Right lobe of liver (tissue), 6 donors: Measurements from ENCODE around the gene POLR1G. TPM values are rescaled to one million over a fixed set of nuclear protein-coding genes. Genes with fewer than 3 reads are reported as not detected.

ENCODE experiments used
- ATAC-seq, 4 donors: fragments of 200-7000 bp; cut with Tn5 transposase; one replicate each; pipeline ENCODE4 v1.9.1; 2020; ENCODE audit warnings: mild to moderate bottlenecking in 4 of 4, moderate library complexity in 4 of 4
- DNase-seq, 3 donors: peaks; one replicate each; pipeline ENCODE4 v3.0.0-alpha.2; 2020
- H3K27ac ChIP-seq, 3 donors: fragments of 200-600 bp; one replicate each; pipeline ENCODE4 v1.8.0; 2022
- H3K27me3 ChIP-seq, 2 donors: fragments of 200-600 bp; one replicate each; pipeline ENCODE4 v1.8.0; 2022
- H3K36me3 ChIP-seq, 4 donors: fragments of 200-600 bp; sonication (generic) in 1 of 4; one replicate each; pipeline versions ENCODE4 v1.5.1 to v1.8.0; 2017 to 2022; ENCODE audit warnings: control low read depth in 1 of 4
- H3K4me1 ChIP-seq, 4 donors: fragments of 200-600 bp; sonication (generic) in 1 of 4; one replicate each; pipeline versions ENCODE4 v1.5.1 to v1.8.0; 2017 to 2022; ENCODE audit warnings: control low read depth in 1 of 4
- H3K4me3 ChIP-seq, 3 donors: fragments of 200-600 bp; one replicate each; pipeline ENCODE4 v1.8.0; 2022
- H3K9me3 ChIP-seq, 4 donors: fragments of 200-600 bp; sonication (generic) in 1 of 4; one replicate each; pipeline versions ENCODE4 v1.5.1 to v1.8.0; 2017 to 2022; ENCODE audit warnings: control low read depth in 1 of 4
- POLR2A ChIP-seq: fragments of 450-650 bp; IDR thresholded peaks from one replicate; pipeline ENCODE4 v1.6.1; 2017; ENCODE audit warnings: antibody characterized with exemption, mild to moderate bottlenecking
- WGBS: methylation state at CpG from one replicate; pipeline ENCODE4 v1.1.6; 2018; ENCODE audit warnings: low coverage, low lambda C conversion rate; ENCODE audit not compliant: insufficient coverage; ENCODE audit errors: missing lambda C conversion rate; 5-methylcytosine and 5-hydroxymethylcytosine counted together
- intact Hi-C, 2 donors: fragments of 100-400 bp; cut with DNase I; formaldehyde crosslinking; loops; one replicate each; pipeline versions ENCODE4 v1.11.2 to v1.14.1; 2022
- total RNA-seq, 6 experiments: library from RNA; depleted of rRNA in 2 of 6; stranded (reverse); fragments of >200 nt in 2 of 6; fragmentation: NEBNext Ultra II Directional in 3 of 6; extraction: Animal tissue kit (Norgen Biotek cat#: 25700) in 3 of 6; gene quantifications; one replicate each; pipeline versions ENCODE4 v1.1.0 to v1.2.4, GENCODE V29; 2016 to 2023
- TF ChIP-seq, protein P1 (sequence below), 4 donors: fragments of 200-600 bp in 3 of 4; fragments of 450-650 bp in 1 of 4; IDR thresholded peaks; one replicate each; pipeline versions ENCODE4 v1.5.1 to v1.8.0; 2016 to 2022; ENCODE audit warnings: antibody characterized with exemption in 4 of 4, mild to moderate bottlenecking in 2 of 4
- donor health status: DM: no; HTN: yes; CAD: no.
- donor health status: DM: no; HTN: no; CAD: no.
- donor health status: DM: no; HTN: no; CAD: no.
- donor health status: DM: no; HTN: yes; CAD: no.
- donor health status: DM: no; HTN: yes; CAD: no.

The POLR1G gene
- total RNA-seq, 6 experiments from 2014 or later = 1.3 to 4.5 (median 3.2) TPM

DNA sequence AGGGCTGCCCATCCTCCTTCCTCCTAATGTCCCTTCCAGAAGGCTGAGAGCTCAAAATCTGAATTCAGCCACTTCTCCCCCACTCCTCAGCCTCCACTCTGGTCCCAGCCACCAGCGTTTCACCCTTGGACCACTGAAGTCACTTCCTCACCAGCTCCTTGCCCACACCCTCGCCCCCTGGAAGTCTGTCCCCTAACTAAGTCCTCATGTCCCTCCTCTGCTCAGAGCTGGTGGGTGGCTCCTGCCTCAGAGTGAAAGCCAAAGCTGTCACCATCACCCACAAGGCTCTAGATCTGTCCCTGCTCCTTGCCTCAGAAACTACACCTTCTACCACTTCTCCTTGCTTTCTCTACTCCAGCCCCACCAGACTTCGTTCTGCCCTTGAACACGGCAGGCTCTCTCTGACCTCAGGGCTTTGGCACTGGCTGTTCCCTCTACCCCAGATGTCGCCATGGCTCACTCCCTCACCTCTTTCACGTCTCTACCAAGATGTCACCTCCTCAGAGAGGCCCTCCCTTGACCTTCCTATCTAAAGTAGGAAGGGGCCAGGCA, 15.6 kb downstream of the POLR1G start:
- H3K4me1 ChIP-seq = peaks cover 0 to 14% (median 2%) of the 10 kb centered on the region in 4 donors
- H3K27ac ChIP-seq = no peak overlapping the region

DNA sequence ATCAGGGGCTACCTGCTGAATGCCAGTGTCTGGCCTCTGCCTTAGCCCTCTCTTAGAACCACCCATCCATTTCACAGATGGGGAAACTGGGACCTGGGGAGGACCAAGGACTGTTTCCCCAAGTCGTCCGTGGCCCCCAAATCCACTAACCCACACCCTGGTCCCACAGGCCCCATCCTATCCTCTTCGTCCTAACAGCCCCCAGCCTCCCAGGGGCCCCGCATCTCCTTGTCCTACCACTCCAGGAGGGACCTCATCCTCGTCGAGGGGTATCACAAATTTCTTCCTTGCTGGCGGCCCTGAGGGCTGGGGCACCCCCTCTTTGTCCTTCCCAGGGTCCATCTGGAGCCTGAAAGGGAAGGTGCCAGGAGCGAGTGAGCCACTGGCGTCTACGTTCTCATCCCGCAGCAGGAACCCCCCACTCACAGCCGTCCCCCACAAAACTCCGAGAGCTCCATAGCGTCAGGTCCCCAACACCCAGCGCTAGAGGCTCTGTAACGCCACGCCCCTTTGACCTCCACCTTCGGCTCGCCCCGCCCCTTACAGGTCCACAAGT, 16.7 kb downstream of the POLR1G start:
- 12% methylated on average over 12 of the region's 20 CpGs for WGBS
- H3K4me3 ChIP-seq = peak overlapping the region; percentile 39 to 63 (median 54)
- peaks cover 0 to 17% (median 2%) of the 10 kb centered on the region in 4 donors for H3K4me1 ChIP-seq
- no peaks in the 10 kb centered on the region for H3K36me3 ChIP-seq
- no peaks in the 10 kb centered on the region for H3K9me3 ChIP-seq
- TF ChIP-seq, protein P1, sequence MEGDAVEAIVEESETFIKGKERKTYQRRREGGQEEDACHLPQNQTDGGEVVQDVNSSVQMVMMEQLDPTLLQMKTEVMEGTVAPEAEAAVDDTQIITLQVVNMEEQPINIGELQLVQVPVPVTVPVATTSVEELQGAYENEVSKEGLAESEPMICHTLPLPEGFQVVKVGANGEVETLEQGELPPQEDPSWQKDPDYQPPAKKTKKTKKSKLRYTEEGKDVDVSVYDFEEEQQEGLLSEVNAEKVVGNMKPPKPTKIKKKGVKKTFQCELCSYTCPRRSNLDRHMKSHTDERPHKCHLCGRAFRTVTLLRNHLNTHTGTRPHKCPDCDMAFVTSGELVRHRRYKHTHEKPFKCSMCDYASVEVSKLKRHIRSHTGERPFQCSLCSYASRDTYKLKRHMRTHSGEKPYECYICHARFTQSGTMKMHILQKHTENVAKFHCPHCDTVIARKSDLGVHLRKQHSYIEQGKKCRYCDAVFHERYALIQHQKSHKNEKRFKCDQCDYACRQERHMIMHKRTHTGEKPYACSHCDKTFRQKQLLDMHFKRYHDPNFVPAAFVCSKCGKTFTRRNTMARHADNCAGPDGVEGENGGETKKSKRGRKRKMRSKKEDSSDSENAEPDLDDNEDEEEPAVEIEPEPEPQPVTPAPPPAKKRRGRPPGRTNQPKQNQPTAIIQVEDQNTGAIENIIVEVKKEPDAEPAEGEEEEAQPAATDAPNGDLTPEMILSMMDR (IDR thresholded peaks at IDR 0.05) = no peak
- no peak for ATAC-seq
- H3K27me3 ChIP-seq = no peaks in the 10 kb centered on the region
- peak overlapping the region; percentile 29 to 66 (median 37) for H3K27ac ChIP-seq
- intact Hi-C loops = no loop called here
- peak in 1 of 3 donors; percentile 55 for DNase-seq

More for the DNA sequence above, 15.6 kb downstream of the POLR1G start:
- intact Hi-C loops = no loop called here
- TF ChIP-seq, protein P1 (IDR thresholded peaks at IDR 0.05) = no peak
- Histone ChIP-seq H3K36me3 (peaks cover 0 to 9% (median 2%) of the 10 kb centered on the region in 4 donors), H3K27me3 (no peaks in the 10 kb centered on the region), H3K9me3 (no peaks in the 10 kb centered on the region), H3K4me3 (no peak overlapping the region)
- ATAC-seq (no peak), DNase-seq (no peak)
- 82% methylated on average over 6 of the region's 6 CpGs for WGBS

DNA sequence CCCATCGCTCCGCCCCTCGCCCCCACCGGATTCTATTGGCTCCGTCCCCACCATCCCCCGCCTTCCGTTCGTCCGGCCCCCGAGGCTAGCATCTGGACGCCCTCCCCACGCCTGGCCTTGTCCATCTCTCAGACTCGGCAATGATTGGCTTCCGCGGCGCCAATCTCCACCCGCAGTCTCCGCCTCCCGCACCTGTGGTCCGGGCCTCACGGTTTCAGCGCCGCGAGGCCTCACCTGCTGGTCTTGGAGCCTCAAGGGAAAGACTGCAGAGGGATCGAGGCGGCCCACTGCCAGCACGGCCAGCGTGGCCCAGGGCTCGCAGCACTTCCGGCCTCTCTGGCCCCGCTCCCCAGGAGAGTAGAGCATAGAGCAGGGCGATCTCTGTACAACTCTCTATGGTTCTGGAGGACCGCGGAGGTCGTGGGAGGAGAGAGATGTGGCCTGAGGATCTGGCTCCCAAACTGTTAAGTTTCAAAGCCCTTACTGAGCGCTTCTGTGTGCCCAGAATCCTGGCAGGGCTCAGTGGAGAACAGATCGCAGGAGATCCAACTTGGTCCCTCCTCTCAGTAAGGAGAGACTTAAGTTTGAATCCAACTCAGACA, 17.2 kb downstream of the POLR1G start, which contains the start of gene ERCC1:
Gene ERCC1, minus strand, starts transcription at position 329 of the 602 bp plus-strand sequence. CDS start 543 bp downstream, outside the sequence.
- intact Hi-C loops = no loop called here
- Histone ChIP-seq H3K27ac (peak within 1 kb of the TSS; percentile 66 to 92 (median 78)), H3K27me3 (no peaks in the 10 kb centered on the region), H3K36me3 (no peaks in the 10 kb centered on the region), H3K4me1 (peaks cover 0 to 17% (median 2%) of the 10 kb centered on the region in 4 donors), H3K9me3 (no peaks in the 10 kb centered on the region), H3K4me3 (peak within 1 kb of the TSS; percentile 39 to 63 (median 54))
- ATAC-seq (peak; percentile 85 to 92 (median 90)), DNase-seq (peak; percentile 98 to 99 (median 99))
- 0% methylated on average over 26 of the region's 37 CpGs for WGBS
- peak; percentile 92 for TF ChIP-seq POLR2A
- TF ChIP-seq, protein P1 (IDR thresholded peaks at IDR 0.05) = no peak

DNA sequence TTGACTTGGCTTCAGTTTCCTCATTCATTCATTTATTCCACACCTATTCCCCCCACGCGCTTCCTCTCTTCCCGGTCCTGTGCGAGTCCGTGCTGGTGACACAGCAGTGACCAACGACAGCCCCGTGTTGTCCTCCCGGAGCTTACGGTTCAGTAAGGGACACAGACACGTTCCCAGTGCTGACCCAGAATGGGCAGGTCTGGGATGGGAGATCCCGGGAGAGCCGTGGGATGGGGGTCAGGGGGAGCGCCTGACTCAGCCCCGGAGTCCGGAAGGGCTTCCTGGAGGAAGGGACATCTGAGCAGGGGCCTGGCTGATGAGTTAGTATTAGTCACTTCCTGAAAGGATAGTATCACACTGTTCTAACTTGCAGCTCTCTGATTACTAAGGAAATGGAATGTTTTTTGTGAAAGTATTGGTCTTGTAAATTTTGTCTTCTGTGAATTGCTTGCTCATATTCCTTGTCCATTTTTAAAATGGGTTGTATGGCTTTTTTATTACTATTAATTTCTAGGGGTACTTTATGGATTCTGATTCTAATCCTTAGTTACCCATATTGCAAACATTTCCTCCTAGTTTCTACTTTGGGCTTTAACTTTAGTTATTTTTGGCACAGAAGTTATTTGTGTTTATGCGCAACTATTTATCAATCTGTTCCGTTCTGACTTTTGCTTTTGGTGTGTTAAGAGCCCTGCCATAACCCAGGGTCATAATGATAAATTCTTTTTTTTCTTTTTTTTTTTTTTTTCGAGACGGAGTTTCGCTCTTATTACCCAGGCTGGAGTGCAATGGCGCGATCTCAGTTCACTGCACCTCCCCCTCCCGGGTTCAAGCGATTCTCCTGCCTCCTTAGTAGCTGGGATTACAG, 18.0 kb downstream of the POLR1G start:
- no peaks in the 10 kb centered on the region for H3K9me3 ChIP-seq
- H3K36me3 ChIP-seq = no peaks in the 10 kb centered on the region
- H3K4me1 ChIP-seq = peaks cover 0 to 17% (median 2%) of the 10 kb centered on the region in 4 donors
- no peaks in the 10 kb centered on the region for H3K27me3 ChIP-seq
- TF ChIP-seq, protein P1 (IDR thresholded peaks at IDR 0.05) = no peak
- TF ChIP-seq POLR2A = peak; percentile 20
- H3K4me3 ChIP-seq = peak overlapping the region; percentile 39 to 63 (median 54)
- 12% methylated on average over 21 of the region's 24 CpGs for WGBS
- intact Hi-C loops = no loop called here
- H3K27ac ChIP-seq = peak overlapping the region; percentile 66 to 92 (median 78)
- peak; percentile 41 to 63 (median 56) for ATAC-seq
- DNase-seq = peak; percentile 67 to 84 (median 72)
